ENCODE data around the gene PDCD11.

GRCh38 chr10:103373544-103373943 lies 22.9 kb upstream of the PDCD11 start:
- TF ChIP-seq CTCF (IDR thresholded peaks at IDR 0.05) (no peak), POLR2AphosphoS5 (IDR thresholded peaks at IDR 0.05) (no peak), EP300 (IDR thresholded peaks at IDR 0.05) (no peak)

Data from suprapubic skin (tissue), 4 donors.